ENCODE results near the gene ADAMTSL5.

GRCh38 chr19:1501200-1501595 lies 11.6 kb downstream of the ADAMTSL5 start:
- TF ChIP-seq POLR2A (IDR thresholded peaks at IDR 0.05; ENCODE audit: low read depth, low read length) (no peak), POLR2AphosphoS5 (IDR thresholded peaks at IDR 0.05; ENCODE audit: low read depth, low read length) (no peak), TAF1 (IDR thresholded peaks at IDR 0.05; ENCODE audit: borderline replicate concordance, low read depth, low read length) (no peak)
